Panc1 (cell line): Measurements from ENCODE around the gene VPS35L. TPM values are rescaled to one million over a fixed set of nuclear protein-coding genes. Genes with fewer than 3 reads are reported as not detected.

Source experiments
- ATAC-seq: fragments of 200-7000 bp; cut with Tn5 transposase; 2 replicates; pipeline ENCODE4 v1.9.1; 2020; ENCODE audit warnings: mild to moderate bottlenecking, moderate library complexity
- BruUV-seq: library from RNA; stranded (reverse); fragments of 400-500 nt; replicated peaks from 2 replicates; lab custom pipeline; 2021; lab: Mats Ljungman, UMichigan
- CTCF ChIA-PET: fragments of 300-600 bp; sonication (Branson Sonifier 250); formaldehyde crosslinking; loops from one replicate; lab custom pipeline; 2022; ENCODE audit warnings: antibody characterized with exemption; lab: Charles Lee
- POLR2A ChIA-PET: fragments of 300-600 bp; sonication (Branson Sonifier 250); formaldehyde crosslinking; loops from one replicate; lab custom pipeline; 2022; ENCODE audit warnings: antibody characterized with exemption; lab: Charles Lee
- DNase-seq: peaks from one replicate; pipeline ENCODE4 v3.0.0-alpha.2; 2010; ENCODE audit warnings: low read depth, low spot score
- H3K27ac ChIP-seq: 2 replicates; pipeline ENCODE4 v1.5.1; 2011; ENCODE audit warnings: mild to moderate bottlenecking, low read length, inconsistent platforms
- H3K27me3 ChIP-seq: fragments of 200-500 bp; sonication (Bioruptor generic); 2 replicates; pipeline ENCODE4 v1.6.0; 2014; ENCODE audit warnings: low read length, inconsistent platforms; ENCODE audit not compliant: control insufficient read depth, insufficient read depth
- H3K36me3 ChIP-seq: fragments of 200-500 bp; sonication (Bioruptor generic); 2 replicates; pipeline ENCODE4 v1.5.1; 2014; ENCODE audit warnings: inconsistent platforms, mild to moderate bottlenecking, low read length, moderate library complexity; ENCODE audit not compliant: control insufficient read depth, insufficient read depth
- H3K4me1 ChIP-seq: 2 replicates; pipeline ENCODE4 v1.5.1; 2011; ENCODE audit warnings: inconsistent platforms, mild to moderate bottlenecking, low read length, moderate library complexity; ENCODE audit not compliant: control insufficient read depth, insufficient read depth
- H3K4me3 ChIP-seq, 2 experiments: 2 replicates each; pipeline ENCODE4 v1.5.1; 2011 to 2012; ENCODE audit warnings: low read depth in 2 of 2, low read length in 2 of 2, mild to moderate bottlenecking in 2 of 2, inconsistent platforms in 1 of 2, moderate library complexity in 1 of 2
- H3K9me3 ChIP-seq: fragments of 200-500 bp; sonication (Bioruptor generic); 2 replicates; pipeline ENCODE4 v1.5.1; 2014; ENCODE audit warnings: low read depth, mild to moderate bottlenecking, inconsistent platforms, low read length, moderate library complexity; ENCODE audit not compliant: control insufficient read depth, insufficient read depth
- POLR2AphosphoS5 ChIP-seq: IDR thresholded peaks from 2 replicates; pipeline ENCODE4 v1.6.1; 2012; ENCODE audit warnings: mild to moderate bottlenecking, low read depth, low read length, moderate library complexity
- SIN3A ChIP-seq: IDR thresholded peaks from 2 replicates; pipeline ENCODE4 v1.6.1; 2012; ENCODE audit warnings: low read depth, mild to moderate bottlenecking, low read length, moderate library complexity, borderline replicate concordance; ENCODE audit not compliant: insufficient read depth
- TCF7L2 ChIP-seq: IDR thresholded peaks from 2 replicates; pipeline ENCODE4 v1.6.1; 2011; ENCODE audit warnings: mild to moderate bottlenecking, low read depth, low read length, inconsistent platforms
- in situ Hi-C: cut with HindIII; loops from 2 replicates; pipeline ENCODE4 v1.10.0; 2016; ENCODE audit warnings: low sequenced_read_pairs, low pct_unique_long_range_greater_than_20kb
- intact Hi-C: fragments of 100-400 bp; cut with micrococcal nuclease; formaldehyde crosslinking; loops from one replicate; pipeline ENCODE4 v1.10.0; 2022; ENCODE audit not compliant: unreplicated experiment
- total RNA-seq: library from RNA; stranded (reverse); gene quantifications from one replicate; pipeline ENCODE4 v1.2.1, GENCODE V29; 2021; ENCODE audit not compliant: unreplicated experiment
- TF ChIP-seq, protein P1 (sequence below): fragments of 450-650 bp; IDR thresholded peaks from 2 replicates; pipeline ENCODE4 v1.5.1; 2017; ENCODE audit warnings: mild to moderate bottlenecking
- TF ChIP-seq, protein P2 (sequence below), 2 experiments: IDR thresholded peaks; 2 replicates each; pipeline ENCODE4 v1.6.1; 2011 to 2012; ENCODE audit warnings: low read depth in 2 of 2, control low read depth in 1 of 2, low read length in 1 of 2, mild to moderate bottlenecking in 1 of 2, moderate library complexity in 1 of 2; ENCODE audit not compliant: insufficient read depth in 1 of 2

The VPS35L gene
- total RNA-seq, 1 experiment from 2014 or later = 124 TPM

DNA sequence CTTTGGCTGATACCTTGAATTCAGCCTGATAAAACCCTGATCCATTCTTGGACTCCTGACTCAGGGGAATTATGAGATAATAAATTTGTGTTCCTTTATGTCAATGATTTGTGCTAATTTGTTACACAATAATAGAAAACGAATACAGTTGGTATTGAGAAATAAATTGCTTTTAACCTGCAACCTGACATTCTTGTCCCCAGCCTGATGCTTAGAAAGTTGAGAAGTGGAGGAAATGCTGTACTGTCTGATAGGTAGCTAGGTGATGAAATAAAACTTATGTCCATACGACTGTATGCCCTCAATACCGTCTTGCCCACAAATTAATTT lies 173.1 kb downstream of the VPS35L start:
- DNase-seq (no peak), ATAC-seq (no peak)
- Histone ChIP-seq H3K4me1 (no peaks in the 10 kb centered on the region), H3K9me3 (no peaks in the 10 kb centered on the region), H3K27me3 (no peaks in the 10 kb centered on the region), H3K36me3 (no peaks in the 10 kb centered on the region), H3K4me3 (no peak overlapping the region), H3K27ac (no peak overlapping the region)
- POLR2A ChIA-PET = no interaction called here
- TF ChIP-seq POLR2AphosphoS5 (no peak), TCF7L2 (no peak), SIN3A (no peak)
- TF ChIP-seq, protein P1, sequence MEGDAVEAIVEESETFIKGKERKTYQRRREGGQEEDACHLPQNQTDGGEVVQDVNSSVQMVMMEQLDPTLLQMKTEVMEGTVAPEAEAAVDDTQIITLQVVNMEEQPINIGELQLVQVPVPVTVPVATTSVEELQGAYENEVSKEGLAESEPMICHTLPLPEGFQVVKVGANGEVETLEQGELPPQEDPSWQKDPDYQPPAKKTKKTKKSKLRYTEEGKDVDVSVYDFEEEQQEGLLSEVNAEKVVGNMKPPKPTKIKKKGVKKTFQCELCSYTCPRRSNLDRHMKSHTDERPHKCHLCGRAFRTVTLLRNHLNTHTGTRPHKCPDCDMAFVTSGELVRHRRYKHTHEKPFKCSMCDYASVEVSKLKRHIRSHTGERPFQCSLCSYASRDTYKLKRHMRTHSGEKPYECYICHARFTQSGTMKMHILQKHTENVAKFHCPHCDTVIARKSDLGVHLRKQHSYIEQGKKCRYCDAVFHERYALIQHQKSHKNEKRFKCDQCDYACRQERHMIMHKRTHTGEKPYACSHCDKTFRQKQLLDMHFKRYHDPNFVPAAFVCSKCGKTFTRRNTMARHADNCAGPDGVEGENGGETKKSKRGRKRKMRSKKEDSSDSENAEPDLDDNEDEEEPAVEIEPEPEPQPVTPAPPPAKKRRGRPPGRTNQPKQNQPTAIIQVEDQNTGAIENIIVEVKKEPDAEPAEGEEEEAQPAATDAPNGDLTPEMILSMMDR = no peak
- TF ChIP-seq, protein P2, sequence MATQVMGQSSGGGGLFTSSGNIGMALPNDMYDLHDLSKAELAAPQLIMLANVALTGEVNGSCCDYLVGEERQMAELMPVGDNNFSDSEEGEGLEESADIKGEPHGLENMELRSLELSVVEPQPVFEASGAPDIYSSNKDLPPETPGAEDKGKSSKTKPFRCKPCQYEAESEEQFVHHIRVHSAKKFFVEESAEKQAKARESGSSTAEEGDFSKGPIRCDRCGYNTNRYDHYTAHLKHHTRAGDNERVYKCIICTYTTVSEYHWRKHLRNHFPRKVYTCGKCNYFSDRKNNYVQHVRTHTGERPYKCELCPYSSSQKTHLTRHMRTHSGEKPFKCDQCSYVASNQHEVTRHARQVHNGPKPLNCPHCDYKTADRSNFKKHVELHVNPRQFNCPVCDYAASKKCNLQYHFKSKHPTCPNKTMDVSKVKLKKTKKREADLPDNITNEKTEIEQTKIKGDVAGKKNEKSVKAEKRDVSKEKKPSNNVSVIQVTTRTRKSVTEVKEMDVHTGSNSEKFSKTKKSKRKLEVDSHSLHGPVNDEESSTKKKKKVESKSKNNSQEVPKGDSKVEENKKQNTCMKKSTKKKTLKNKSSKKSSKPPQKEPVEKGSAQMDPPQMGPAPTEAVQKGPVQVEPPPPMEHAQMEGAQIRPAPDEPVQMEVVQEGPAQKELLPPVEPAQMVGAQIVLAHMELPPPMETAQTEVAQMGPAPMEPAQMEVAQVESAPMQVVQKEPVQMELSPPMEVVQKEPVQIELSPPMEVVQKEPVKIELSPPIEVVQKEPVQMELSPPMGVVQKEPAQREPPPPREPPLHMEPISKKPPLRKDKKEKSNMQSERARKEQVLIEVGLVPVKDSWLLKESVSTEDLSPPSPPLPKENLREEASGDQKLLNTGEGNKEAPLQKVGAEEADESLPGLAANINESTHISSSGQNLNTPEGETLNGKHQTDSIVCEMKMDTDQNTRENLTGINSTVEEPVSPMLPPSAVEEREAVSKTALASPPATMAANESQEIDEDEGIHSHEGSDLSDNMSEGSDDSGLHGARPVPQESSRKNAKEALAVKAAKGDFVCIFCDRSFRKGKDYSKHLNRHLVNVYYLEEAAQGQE (IDR thresholded peaks at IDR 0.05; ENCODE audit: insufficient read depth in 1 of 2, low read depth in 2 of 2, low read length in 1 of 2) = no peak
- intact Hi-C loops = no loop called here
- in situ Hi-C loops = no loop called here
- BruUV-seq = no TSS peak
- CTCF ChIA-PET = no interaction called here

GRCh38 chr16:19733551-19733950 lies 178.0 kb downstream of the VPS35L start:
- Histone ChIP-seq H3K27ac (no peak overlapping the region), H3K9me3 (no peaks in the 10 kb centered on the region), H3K4me3 (no peak overlapping the region), H3K36me3 (no peaks in the 10 kb centered on the region), H3K4me1 (no peaks in the 10 kb centered on the region), H3K27me3 (no peaks in the 10 kb centered on the region)
- no TSS peak for BruUV-seq
- ATAC-seq (no peak), DNase-seq (no peak)
- intact Hi-C loops (no loop called here), in situ Hi-C loops (no loop called here)
- ChIA-PET POLR2A (no interaction called here), CTCF (no interaction called here)
- TF ChIP-seq, protein P1 = no peak
- TF ChIP-seq SIN3A (no peak), POLR2AphosphoS5 (no peak)
